H9 (cell line): ENCODE measurements around the gene CEP170B. TPM values are rescaled to one million over a fixed set of nuclear protein-coding genes. Genes with fewer than 3 reads are reported as not detected.
A peak's percentile ranks its signal among the peaks of the same experiment; 100 is the strongest.

Source experiments
- DNase-seq: peaks from one replicate; pipeline ENCODE4 v3.0.0-alpha.2; 2017
- H2AFZ ChIP-seq: one replicate; pipeline ENCODE4 v1.6.1; 2013; ENCODE audit warnings: mild to moderate bottlenecking, low read length, control low read depth, moderate library complexity
- H2AK5ac ChIP-seq: 2 replicates; pipeline ENCODE4 v1.6.1; 2013; ENCODE audit warnings: low read length, control low read depth, mixed read lengths; ENCODE audit not compliant: insufficient read length
- H2BK120ac ChIP-seq: one replicate; pipeline ENCODE4 v1.6.1; 2013; ENCODE audit warnings: low read depth, mild to moderate bottlenecking, low read length, control low read depth, inconsistent platforms; ENCODE audit not compliant: poor library complexity, severe bottlenecking
- H2BK12ac ChIP-seq: 2 replicates; pipeline ENCODE4 v1.6.1; 2013; ENCODE audit warnings: low read length, control low read depth, mixed read lengths, low read depth; ENCODE audit not compliant: insufficient read length
- H2BK15ac ChIP-seq: 2 replicates; pipeline ENCODE4 v1.6.1; 2013; ENCODE audit warnings: low read depth, low read length, control low read depth
- H2BK20ac ChIP-seq: one replicate; pipeline ENCODE4 v1.6.1; 2013; ENCODE audit warnings: low read depth, mild to moderate bottlenecking, low read length, control low read depth, inconsistent platforms; ENCODE audit not compliant: poor library complexity, severe bottlenecking
- H2BK5ac ChIP-seq: 2 replicates; pipeline ENCODE4 v1.6.1; 2013; ENCODE audit warnings: low read length, control low read depth, mixed read lengths; ENCODE audit not compliant: insufficient read length
- H3K14ac ChIP-seq: 2 replicates; pipeline ENCODE4 v1.6.1; 2013; ENCODE audit warnings: low read length, control low read depth; ENCODE audit not compliant: insufficient read depth
- H3K18ac ChIP-seq: 2 replicates; pipeline ENCODE4 v1.6.1; 2013; ENCODE audit warnings: low read depth, mild to moderate bottlenecking, mixed read lengths, low read length, control low read depth; ENCODE audit not compliant: insufficient read length
- H3K23ac ChIP-seq: 2 replicates; pipeline ENCODE4 v1.6.1; 2013; ENCODE audit warnings: low read length, control low read depth, mixed read lengths, low read depth; ENCODE audit not compliant: insufficient read length
- H3K23me2 ChIP-seq: 2 replicates; pipeline ENCODE4 v1.6.1; 2013; ENCODE audit warnings: low read depth, mild to moderate bottlenecking, mixed read lengths, low read length, control low read depth; ENCODE audit not compliant: insufficient read length, poor library complexity, severe bottlenecking
- H3K27ac ChIP-seq: 2 replicates; pipeline ENCODE4 v1.5.1; 2013; ENCODE audit warnings: low read length, control low read depth, mixed read lengths, low read depth; ENCODE audit not compliant: insufficient read length
- H3K27me3 ChIP-seq: 2 replicates; pipeline ENCODE4 v1.6.1; 2013; ENCODE audit warnings: low read length, control low read depth, inconsistent platforms; ENCODE audit not compliant: insufficient read depth
- H3K4ac ChIP-seq: 2 replicates; pipeline ENCODE4 v1.6.1; 2013; ENCODE audit warnings: low read depth, mild to moderate bottlenecking, control low read depth, inconsistent platforms, low read length, moderate library complexity
- H3K4me1 ChIP-seq: 2 replicates; pipeline ENCODE4 v1.6.1; 2013; ENCODE audit warnings: low read length, control low read depth, inconsistent platforms; ENCODE audit not compliant: insufficient read depth
- H3K4me2 ChIP-seq: 2 replicates; pipeline ENCODE4 v1.6.1; 2013; ENCODE audit warnings: low read length, control low read depth, mixed read lengths; ENCODE audit not compliant: insufficient read length, insufficient read depth
- H3K56ac ChIP-seq: 2 replicates; pipeline ENCODE4 v1.6.1; 2013; ENCODE audit warnings: low read depth, mild to moderate bottlenecking, mixed read lengths, low read length, control low read depth; ENCODE audit not compliant: insufficient read length
- H3K79me1 ChIP-seq: 2 replicates; pipeline ENCODE4 v1.6.1; 2013; ENCODE audit warnings: low read depth, mild to moderate bottlenecking, moderate library complexity, low read length, control low read depth, inconsistent platforms; ENCODE audit not compliant: insufficient read depth, poor library complexity, severe bottlenecking
- H3K79me2 ChIP-seq: 2 replicates; pipeline ENCODE4 v1.6.1; 2013; ENCODE audit warnings: low read length, control low read depth, inconsistent platforms; ENCODE audit not compliant: insufficient read depth
- H3K9ac ChIP-seq: 2 replicates; pipeline ENCODE4 v1.6.1; 2013; ENCODE audit warnings: low read length, control low read depth, mixed read lengths; ENCODE audit not compliant: insufficient read length; ENCODE audit errors: extremely low read depth
- H3K9me3 ChIP-seq: one replicate; pipeline ENCODE4 v1.6.1; 2013; ENCODE audit warnings: low read depth, low read length, inconsistent platforms; ENCODE audit not compliant: control insufficient read depth
- H3T11ph ChIP-seq: one replicate; pipeline ENCODE4 v1.6.1; 2013; ENCODE audit warnings: mild to moderate bottlenecking, low read length, control low read depth, inconsistent platforms
- H4K20me1 ChIP-seq: one replicate; pipeline ENCODE4 v1.6.1; 2013; ENCODE audit not compliant: control insufficient read depth, insufficient read length, insufficient read depth
- H4K5ac ChIP-seq: 2 replicates; pipeline ENCODE4 v1.6.1; 2013; ENCODE audit warnings: low read depth, mild to moderate bottlenecking, mixed read lengths, low read length, control low read depth; ENCODE audit not compliant: insufficient read length
- H4K8ac ChIP-seq: replicated peaks from 2 replicates; pipeline ENCODE4 v1.6.1; 2013; ENCODE audit warnings: low read length, control low read depth, mixed read lengths, low read depth; ENCODE audit not compliant: insufficient read length
- H4K91ac ChIP-seq: 2 replicates; pipeline ENCODE4 v1.6.1; 2013; ENCODE audit warnings: low read depth, mild to moderate bottlenecking, moderate library complexity, mixed read lengths, low read length, control low read depth; ENCODE audit not compliant: insufficient read length
- H3K27ac Mint-ChIP-seq, 3 experiments: 2 replicates in 2 of 3; 3 replicates in 1 of 3; pipeline ENCODE4 v1.8.0; 2020 to 2021; ENCODE audit warnings: mixed read lengths in 3 of 3, mild to moderate bottlenecking in 1 of 3, moderate library complexity in 1 of 3
- H3K27me3 Mint-ChIP-seq: 2 replicates; pipeline ENCODE4 v1.8.0; 2021; ENCODE audit warnings: low read depth, mild to moderate bottlenecking, moderate library complexity, mixed read lengths
- H3K36me3 Mint-ChIP-seq, 3 experiments: 2 replicates in 2 of 3; 3 replicates in 1 of 3; pipeline ENCODE4 v1.8.0; 2020 to 2021; ENCODE audit warnings: low read depth in 3 of 3, mixed read lengths in 3 of 3; ENCODE audit not compliant: insufficient read depth in 1 of 3
- H3K4me1 Mint-ChIP-seq, 2 experiments: 2 replicates each; pipeline ENCODE4 v1.8.0; 2020; ENCODE audit warnings: mixed read lengths in 2 of 2
- H3K4me3 Mint-ChIP-seq, 2 experiments: 2 replicates in 1 of 2; 3 replicates in 1 of 2; pipeline ENCODE4 v1.8.0; 2020 to 2021; ENCODE audit warnings: mild to moderate bottlenecking in 2 of 2, mixed read lengths in 2 of 2, moderate library complexity in 1 of 2
- H3K9me3 Mint-ChIP-seq, 2 experiments: 2 replicates in 1 of 2; 3 replicates in 1 of 2; pipeline ENCODE4 v1.8.0; 2020; ENCODE audit warnings: mild to moderate bottlenecking in 2 of 2, mixed read lengths in 2 of 2, moderate library complexity in 1 of 2
- WGBS: extraction: QIAGEN DNeasy Blood & Tissue Kit; methylation state at CpG from one replicate; pipeline ENCODE4 v1.1.7; 2013; ENCODE audit warnings: missing lambda C conversion rate, low lambda C conversion rate, mixed read lengths; ENCODE audit not compliant: insufficient read length; ENCODE audit errors: extremely low coverage; 5-methylcytosine and 5-hydroxymethylcytosine counted together
- total RNA-seq: library from RNA; stranded (reverse); gene quantifications from 2 replicates; pipeline ENCODE4 v1.2.1, GENCODE V29; 2021
- TF ChIP-seq, protein P1 (sequence below): fragments of 200-600 bp; sonication (generic); conservative IDR thresholded peaks from 3 replicates; pipeline ENCODE4 v1.8.0; 2021; ENCODE audit warnings: antibody characterized with exemption, mild to moderate bottlenecking

CEP170B gene
- total RNA-seq, 1 experiment from 2014 or later: 28.8 TPM

DNA sequence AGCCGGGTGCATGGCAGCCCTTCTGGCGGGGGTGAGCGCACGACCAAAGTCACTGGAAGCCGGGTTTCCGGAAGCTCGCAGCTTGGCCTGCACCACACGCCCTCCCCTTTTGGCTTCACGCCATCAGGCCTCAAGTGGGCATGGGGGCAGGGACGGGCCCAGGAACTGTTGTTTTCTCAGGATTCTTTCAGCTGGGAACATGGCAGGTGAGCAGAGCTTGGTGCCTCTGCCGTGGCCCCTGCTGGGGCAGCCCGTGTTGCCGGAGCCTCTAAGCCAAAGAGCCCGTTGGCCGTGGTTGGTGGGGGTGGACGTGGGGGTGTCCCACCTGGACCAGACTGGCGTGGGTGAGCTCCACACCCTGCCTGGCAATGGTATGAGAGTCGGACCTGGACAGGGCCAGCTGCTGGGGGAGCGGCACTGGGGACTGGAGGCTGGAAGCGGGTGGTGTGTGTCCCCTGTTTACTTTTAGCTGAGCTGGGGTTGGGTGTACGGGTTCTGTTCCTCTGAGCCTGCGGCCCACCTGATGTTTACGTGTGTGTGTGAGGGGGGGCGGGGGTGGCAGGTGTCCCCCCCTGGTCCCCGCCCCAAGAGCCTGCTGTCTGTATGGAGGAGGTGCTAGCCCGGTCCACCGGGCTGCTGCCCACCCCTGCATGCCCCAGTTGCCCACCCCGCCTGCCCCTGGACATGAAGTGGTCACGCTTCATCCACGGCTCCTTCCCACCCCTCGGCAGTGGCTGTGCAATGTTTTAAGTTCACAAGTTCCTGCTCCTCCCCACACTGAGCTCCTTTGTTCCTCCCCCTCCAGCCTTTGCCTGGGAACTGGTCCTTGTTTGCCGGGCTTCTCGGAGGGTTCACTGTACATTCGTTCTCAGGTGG is 31.0 kb downstream of the CEP170B start:
- WGBS: no CpG with 5 or more reads among the region's 34 CpGs
- no peaks in the 10 kb centered on the region for H3K36me3 Mint-ChIP-seq

More for the DNA sequence above, 31.0 kb downstream of the CEP170B start:
- Histone ChIP-seq H2BK5ac (no peak overlapping the region), H4K20me1 (no peaks in the 10 kb centered on the region), H3K56ac (no peak overlapping the region), H3K9ac (no peak overlapping the region), H3K23me2 (no peaks in the 10 kb centered on the region), H3K79me2 (no peaks in the 10 kb centered on the region), H2BK12ac (no peak overlapping the region), H3K23ac (no peak overlapping the region), H2BK20ac (no peak overlapping the region), H3K79me1 (no peaks in the 10 kb centered on the region), H3K9me3 (no peaks in the 10 kb centered on the region), H3K27ac (no peak overlapping the region), H4K5ac (no peak overlapping the region), H4K91ac (no peak overlapping the region), H3K18ac (no peak overlapping the region), H2AFZ (no peak overlapping the region), H3T11ph (no peak overlapping the region), H2BK120ac (no peak overlapping the region), H3K14ac (no peak overlapping the region), H3K27me3 (no peaks in the 10 kb centered on the region), H3K4me1 (no peaks in the 10 kb centered on the region), H2BK15ac (no peak overlapping the region), H3K4ac (no peak overlapping the region), H2AK5ac (no peak overlapping the region), H3K4me2 (no peak overlapping the region), H4K8ac (no peak overlapping the region)
- Mint-ChIP-seq H3K27me3 (peaks cover 20% of the 10 kb centered on the region), H3K4me3 (no peak overlapping the region), H3K4me1 (peaks cover 2 to 8% of the 10 kb centered on the region in 2 experiments), H3K9me3 (no peaks in the 10 kb centered on the region), H3K27ac (peak overlapping the region in 1 of 3 experiments; percentile 58; a peak in 1 of 7 replicates)
- TF ChIP-seq, protein P1, sequence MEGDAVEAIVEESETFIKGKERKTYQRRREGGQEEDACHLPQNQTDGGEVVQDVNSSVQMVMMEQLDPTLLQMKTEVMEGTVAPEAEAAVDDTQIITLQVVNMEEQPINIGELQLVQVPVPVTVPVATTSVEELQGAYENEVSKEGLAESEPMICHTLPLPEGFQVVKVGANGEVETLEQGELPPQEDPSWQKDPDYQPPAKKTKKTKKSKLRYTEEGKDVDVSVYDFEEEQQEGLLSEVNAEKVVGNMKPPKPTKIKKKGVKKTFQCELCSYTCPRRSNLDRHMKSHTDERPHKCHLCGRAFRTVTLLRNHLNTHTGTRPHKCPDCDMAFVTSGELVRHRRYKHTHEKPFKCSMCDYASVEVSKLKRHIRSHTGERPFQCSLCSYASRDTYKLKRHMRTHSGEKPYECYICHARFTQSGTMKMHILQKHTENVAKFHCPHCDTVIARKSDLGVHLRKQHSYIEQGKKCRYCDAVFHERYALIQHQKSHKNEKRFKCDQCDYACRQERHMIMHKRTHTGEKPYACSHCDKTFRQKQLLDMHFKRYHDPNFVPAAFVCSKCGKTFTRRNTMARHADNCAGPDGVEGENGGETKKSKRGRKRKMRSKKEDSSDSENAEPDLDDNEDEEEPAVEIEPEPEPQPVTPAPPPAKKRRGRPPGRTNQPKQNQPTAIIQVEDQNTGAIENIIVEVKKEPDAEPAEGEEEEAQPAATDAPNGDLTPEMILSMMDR: no peak
- DNase-seq: peak; percentile 26
